ENCODE results near the gene CACNA2D3. TPM values are rescaled to one million over a fixed set of nuclear protein-coding genes. Genes with fewer than 3 reads are reported as not detected.

The CACNA2D3 gene
- not detected for total RNA-seq

DNA sequence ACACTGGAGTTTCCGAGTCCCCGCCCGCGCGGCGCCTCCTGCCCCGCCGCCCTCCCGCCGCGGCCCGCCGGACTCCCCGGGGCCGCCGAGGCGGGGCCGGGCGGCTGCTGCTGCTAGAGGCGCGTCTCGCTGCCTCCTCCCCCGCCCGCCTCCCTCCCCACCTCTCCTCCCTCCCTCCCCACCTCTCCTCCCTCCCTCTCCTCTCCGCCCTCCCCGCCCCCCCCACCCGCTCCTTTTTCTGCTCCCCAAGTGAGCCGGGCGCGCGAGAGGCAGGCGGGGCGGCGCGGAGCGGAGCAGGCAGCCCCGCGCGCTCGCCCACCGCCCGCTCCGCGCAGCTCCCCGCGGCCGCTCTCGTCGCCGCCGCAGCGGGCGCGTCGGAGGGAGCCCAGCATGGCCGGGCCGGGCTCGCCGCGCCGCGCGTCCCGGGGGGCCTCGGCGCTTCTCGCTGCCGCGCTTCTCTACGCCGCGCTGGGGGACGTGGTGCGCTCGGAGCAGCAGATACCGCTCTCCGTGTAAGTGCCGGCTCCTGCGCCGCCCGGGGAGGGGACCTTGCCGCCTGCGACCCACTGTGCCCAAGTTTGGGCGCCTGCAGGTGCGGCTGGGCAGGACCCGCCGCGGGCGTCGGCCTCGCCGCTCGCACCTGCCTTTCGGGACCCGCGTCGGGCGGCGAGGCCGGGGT lies at the start of gene CACNA2D3:
Gene CACNA2D3 (plus strand): TSS at position 229 of the 679 bp plus-strand sequence.

DNA sequence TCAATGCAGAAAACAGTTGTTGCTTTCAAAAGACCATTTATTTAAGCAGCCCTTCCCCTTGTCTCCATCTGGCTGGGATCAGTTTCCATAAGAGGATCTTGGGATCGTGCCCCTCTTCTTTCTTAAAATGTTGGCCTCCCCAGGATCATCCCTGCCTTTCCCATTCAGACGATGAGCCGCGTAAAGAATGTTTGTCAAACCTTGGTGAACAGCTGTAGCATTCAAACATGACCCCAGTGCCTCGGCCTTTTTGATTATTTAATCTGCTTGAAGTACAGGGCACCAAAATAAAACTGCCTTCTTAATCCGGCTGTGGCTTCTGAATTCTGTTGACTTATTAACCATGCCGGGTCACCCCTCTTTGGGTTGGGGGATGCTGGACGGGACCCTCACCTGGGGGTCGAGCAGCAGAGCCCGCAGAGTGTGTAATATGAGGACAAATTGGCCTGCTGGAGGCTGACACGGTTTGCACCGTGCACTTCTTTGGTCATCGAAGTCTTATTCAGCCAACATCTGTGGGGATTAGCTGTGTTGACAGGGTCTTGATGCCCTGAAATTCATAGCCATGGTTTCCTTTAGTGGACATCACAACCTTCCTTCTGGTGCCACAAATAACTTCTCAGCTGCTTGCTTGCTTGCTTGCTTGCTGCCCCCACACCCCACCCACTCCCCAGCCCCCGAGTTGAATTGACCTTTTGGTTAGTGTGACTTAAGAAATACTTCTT lies 805.9 kb downstream of the CACNA2D3 start, which contains the start of gene LRTM1:
Gene LRTM1 (minus strand): TSS at position 14 of the 725 bp plus-strand sequence. CDS start 148 bp downstream, outside the sequence.

Other genes starting within 250 kb of the CACNA2D3 start
- 10 to 100 TPM; 32.7 to 35.6 TPM for gene ACTR8, start 240.4 kb upstream of the CACNA2D3 start, total RNA-seq
- gene SELENOK, start 230.7 kb upstream of the CACNA2D3 start, total RNA-seq: 10 to 100 TPM; 35.5 to 39.9 TPM